Ishikawa (cell line): ENCODE measurements around the gene AMELY.

ENCODE experiments used
- CEBPB ChIP-seq: IDR thresholded peaks from 2 replicates; pipeline ENCODE4 v1.6.1; 2012
- CREB1 ChIP-seq: IDR thresholded peaks from 2 replicates; pipeline ENCODE4 v1.6.1; 2012; ENCODE audit warnings: low read depth
- EGR1 ChIP-seq: IDR thresholded peaks from 2 replicates; pipeline ENCODE4 v1.6.1; 2012
- EP300 ChIP-seq: IDR thresholded peaks from 2 replicates; pipeline ENCODE4 v1.6.1; 2012; ENCODE audit warnings: borderline replicate concordance
- FOXM1 ChIP-seq: IDR thresholded peaks from 2 replicates; pipeline ENCODE4 v1.6.1; 2012; ENCODE audit warnings: low read depth, borderline replicate concordance
- NFIC ChIP-seq: IDR thresholded peaks from 2 replicates; pipeline ENCODE4 v1.6.1; 2012
- RAD21 ChIP-seq: IDR thresholded peaks from 2 replicates; pipeline ENCODE4 v1.6.1; 2012; ENCODE audit warnings: low read depth
- REST ChIP-seq: IDR thresholded peaks from 2 replicates; pipeline ENCODE4 v1.6.1; 2012; ENCODE audit warnings: low read depth, mild to moderate bottlenecking
- TAF1 ChIP-seq: IDR thresholded peaks from 2 replicates; pipeline ENCODE4 v1.6.1; 2012; ENCODE audit warnings: low read depth, mild to moderate bottlenecking
- TCF12 ChIP-seq: IDR thresholded peaks from 2 replicates; pipeline ENCODE4 v1.6.1; 2012; ENCODE audit warnings: low read depth
- YY1 ChIP-seq: IDR thresholded peaks from 2 replicates; pipeline ENCODE4 v1.6.1; 2012; ENCODE audit warnings: low read depth
- ZBTB7A ChIP-seq: IDR thresholded peaks from 2 replicates; pipeline ENCODE4 v1.6.1; 2012; ENCODE audit warnings: low read depth
- TF ChIP-seq, protein P1 (sequence below): IDR thresholded peaks from 2 replicates; pipeline ENCODE4 v1.6.1; 2012
- TF ChIP-seq, protein P2 (sequence below): IDR thresholded peaks from 2 replicates; pipeline ENCODE4 v1.6.1; 2012

- TF ChIP-seq CREB1 (no peak), FOXM1 (no peak), TAF1 (no peak), RAD21 (no peak), YY1 (no peak), NFIC (no peak), CEBPB (no peak), REST (no peak), EP300 (no peak), TCF12 (no peak), ZBTB7A (no peak), EGR1 (no peak)
- TF ChIP-seq, protein P1, sequence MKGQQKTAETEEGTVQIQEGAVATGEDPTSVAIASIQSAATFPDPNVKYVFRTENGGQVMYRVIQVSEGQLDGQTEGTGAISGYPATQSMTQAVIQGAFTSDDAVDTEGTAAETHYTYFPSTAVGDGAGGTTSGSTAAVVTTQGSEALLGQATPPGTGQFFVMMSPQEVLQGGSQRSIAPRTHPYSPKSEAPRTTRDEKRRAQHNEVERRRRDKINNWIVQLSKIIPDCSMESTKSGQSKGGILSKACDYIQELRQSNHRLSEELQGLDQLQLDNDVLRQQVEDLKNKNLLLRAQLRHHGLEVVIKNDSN, result no peak
- TF ChIP-seq, protein P2, sequence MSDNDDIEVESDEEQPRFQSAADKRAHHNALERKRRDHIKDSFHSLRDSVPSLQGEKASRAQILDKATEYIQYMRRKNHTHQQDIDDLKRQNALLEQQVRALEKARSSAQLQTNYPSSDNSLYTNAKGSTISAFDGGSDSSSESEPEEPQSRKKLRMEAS, result no peak
Observed at GRCh38 chrY:6921061-6921460, 9.5 kb upstream of the AMELY start.
